Tibial artery (tissue), 4 donors: ENCODE data around the gene SETBP1.

Source experiments
- DNase-seq, 2 donors: peaks; one replicate each; pipeline ENCODE4 v3.0.0-alpha.2; 2019
- H3K27ac ChIP-seq, 2 donors: fragments of 200-600 bp; sonication (generic) in 1 of 2; 1 replicate in 1 of 2; 2 replicates in 1 of 2; pipeline ENCODE4 v1.5.1; 2018 to 2019; ENCODE audit warnings: mild to moderate bottlenecking in 1 of 2
- H3K27me3 ChIP-seq, 2 donors: fragments of 200-600 bp; sonication (generic) in 1 of 2; one replicate each; pipeline versions ENCODE4 v1.5.1 to v1.6.0; 2016 to 2019
- H3K36me3 ChIP-seq, 3 donors: fragments of 200-600 bp; sonication (generic) in 2 of 3; one replicate each; pipeline ENCODE4 v1.5.1; 2016 to 2019; ENCODE audit warnings: mild to moderate bottlenecking in 2 of 3
- H3K4me1 ChIP-seq, 4 donors: fragments of 200-600 bp; sonication (generic) in 2 of 4; 1 replicate in 3 of 4; 2 replicates in 1 of 4; pipeline ENCODE4 v1.5.1; 2016 to 2019
- H3K4me3 ChIP-seq, 2 donors: fragments of 200-600 bp; sonication (generic) in 1 of 2; 1 replicate in 1 of 2; 2 replicates in 1 of 2; pipeline ENCODE4 v1.5.1; 2018 to 2019; ENCODE audit warnings: mild to moderate bottlenecking in 2 of 2
- H3K9me3 ChIP-seq, 3 donors: fragments of 200-600 bp; sonication (generic) in 1 of 3; one replicate each; pipeline ENCODE4 v1.5.1; 2016 to 2019
- intact Hi-C: fragments of 100-400 bp; cut with DNase I; formaldehyde crosslinking; loops from one replicate; pipeline ENCODE4 v1.15.0; 2023; ENCODE audit warnings: low total_unique reads
- TF ChIP-seq, protein P1 (sequence below), 2 experiments: fragments of 200-600 bp in 1 of 2; fragments of 450-650 bp in 1 of 2; IDR thresholded peaks; one replicate each; pipeline ENCODE4 v1.5.1; 2017 to 2019; ENCODE audit warnings: antibody characterized with exemption in 2 of 2, mild to moderate bottlenecking in 1 of 2, moderate library complexity in 1 of 2

SETBP1 gene

GRCh38 chr18:44652722-44653121 lies 28.0 kb upstream of the SETBP1 start:
- no peak for DNase-seq

DNA sequence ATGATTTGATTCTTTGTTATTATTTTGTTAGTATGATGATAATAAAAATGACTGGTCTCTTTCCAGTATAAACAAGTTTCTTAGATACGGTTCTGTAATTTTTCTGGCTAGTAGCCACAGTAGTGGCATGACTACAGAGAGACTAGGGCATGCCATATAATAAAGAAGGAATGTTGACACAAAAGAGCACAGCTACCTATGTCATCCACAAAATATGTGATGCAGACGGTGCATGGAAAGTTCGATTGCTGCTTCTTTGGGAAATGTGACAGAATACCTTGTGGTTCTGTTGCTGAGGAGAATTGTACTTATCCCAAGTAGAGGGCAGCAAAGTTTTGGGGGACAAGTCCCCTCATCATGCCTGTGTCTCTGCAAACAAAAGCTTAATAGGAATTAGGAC lies 26.1 kb upstream of the SETBP1 start:
- no peaks in the 10 kb centered on the region for H3K9me3 ChIP-seq
- no peak for DNase-seq
- H3K27ac ChIP-seq = no peak overlapping the region
- no peak overlapping the region for H3K4me3 ChIP-seq
- TF ChIP-seq, protein P1, sequence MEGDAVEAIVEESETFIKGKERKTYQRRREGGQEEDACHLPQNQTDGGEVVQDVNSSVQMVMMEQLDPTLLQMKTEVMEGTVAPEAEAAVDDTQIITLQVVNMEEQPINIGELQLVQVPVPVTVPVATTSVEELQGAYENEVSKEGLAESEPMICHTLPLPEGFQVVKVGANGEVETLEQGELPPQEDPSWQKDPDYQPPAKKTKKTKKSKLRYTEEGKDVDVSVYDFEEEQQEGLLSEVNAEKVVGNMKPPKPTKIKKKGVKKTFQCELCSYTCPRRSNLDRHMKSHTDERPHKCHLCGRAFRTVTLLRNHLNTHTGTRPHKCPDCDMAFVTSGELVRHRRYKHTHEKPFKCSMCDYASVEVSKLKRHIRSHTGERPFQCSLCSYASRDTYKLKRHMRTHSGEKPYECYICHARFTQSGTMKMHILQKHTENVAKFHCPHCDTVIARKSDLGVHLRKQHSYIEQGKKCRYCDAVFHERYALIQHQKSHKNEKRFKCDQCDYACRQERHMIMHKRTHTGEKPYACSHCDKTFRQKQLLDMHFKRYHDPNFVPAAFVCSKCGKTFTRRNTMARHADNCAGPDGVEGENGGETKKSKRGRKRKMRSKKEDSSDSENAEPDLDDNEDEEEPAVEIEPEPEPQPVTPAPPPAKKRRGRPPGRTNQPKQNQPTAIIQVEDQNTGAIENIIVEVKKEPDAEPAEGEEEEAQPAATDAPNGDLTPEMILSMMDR (IDR thresholded peaks at IDR 0.05) = no peak
- peaks cover 0 to 26% (median 8%) of the 10 kb centered on the region in 4 donors for H3K4me1 ChIP-seq
- H3K27me3 ChIP-seq = no peaks in the 10 kb centered on the region
- H3K36me3 ChIP-seq = no peaks in the 10 kb centered on the region
- intact Hi-C loops = no loop called here

More at GRCh38 chr18:44652722-44653121, 28.0 kb upstream of the SETBP1 start:
- Histone ChIP-seq H3K36me3 (no peaks in the 10 kb centered on the region), H3K4me3 (no peak overlapping the region), H3K27me3 (no peaks in the 10 kb centered on the region), H3K27ac (no peak overlapping the region), H3K9me3 (no peaks in the 10 kb centered on the region), H3K4me1 (peaks cover 0 to 26% (median 8%) of the 10 kb centered on the region in 4 donors)
- TF ChIP-seq, protein P1 (IDR thresholded peaks at IDR 0.05) = no peak
- intact Hi-C loops = no loop called here

DNA sequence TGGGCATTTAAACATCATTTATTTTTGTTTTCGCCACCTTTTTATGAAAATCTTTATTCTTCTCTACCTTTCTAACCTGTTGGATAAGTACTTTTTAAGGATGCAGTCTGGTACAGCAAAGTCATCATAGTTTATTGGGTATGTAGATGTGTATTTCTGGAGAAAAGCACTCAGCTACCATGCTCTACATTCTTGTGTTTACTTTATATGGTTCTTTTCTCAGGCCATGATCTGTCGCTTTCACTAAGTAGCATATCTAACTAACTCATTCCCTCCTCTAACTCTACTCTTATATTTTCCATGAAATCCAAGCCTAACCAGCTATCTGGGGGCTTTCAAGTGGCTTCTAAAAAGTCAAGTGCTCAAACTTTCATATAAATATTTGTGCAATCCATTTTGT lies 25.3 kb upstream of the SETBP1 start:
- intact Hi-C loops = no loop called here
- no peak overlapping the region for H3K27ac ChIP-seq
- TF ChIP-seq, protein P1 (IDR thresholded peaks at IDR 0.05) = no peak
- peaks cover 0 to 26% (median 8%) of the 10 kb centered on the region in 4 donors for H3K4me1 ChIP-seq
- H3K27me3 ChIP-seq = no peaks in the 10 kb centered on the region
- no peaks in the 10 kb centered on the region for H3K9me3 ChIP-seq
- H3K36me3 ChIP-seq = no peaks in the 10 kb centered on the region
- no peak for DNase-seq
- H3K4me3 ChIP-seq = no peak overlapping the region

- TF ChIP-seq, protein P1 (IDR thresholded peaks at IDR 0.05) = no peak
- DNase-seq = no peak
- H3K4me3 ChIP-seq = no peak overlapping the region
- no peaks in the 10 kb centered on the region for H3K9me3 ChIP-seq
- intact Hi-C loops = no loop called here
- no peaks in the 10 kb centered on the region for H3K36me3 ChIP-seq
- no peaks in the 10 kb centered on the region for H3K27me3 ChIP-seq
- no peak overlapping the region for H3K27ac ChIP-seq
- peaks cover 0 to 3% (median under 1%) of the 10 kb centered on the region in 4 donors for H3K4me1 ChIP-seq
Measured at GRCh38 chr18:44659771-44660170, 20.9 kb upstream of the SETBP1 start.

- no peak overlapping the region for H3K4me3 ChIP-seq
- TF ChIP-seq, protein P1 (IDR thresholded peaks at IDR 0.05) = no peak
- no peaks in the 10 kb centered on the region for H3K9me3 ChIP-seq
- intact Hi-C loops = no loop called here
- DNase-seq = no peak
- no peak overlapping the region for H3K27ac ChIP-seq
- H3K4me1 ChIP-seq = peaks cover 0 to 9% (median 0%) of the 10 kb centered on the region in 4 donors
- no peaks in the 10 kb centered on the region for H3K27me3 ChIP-seq
- H3K36me3 ChIP-seq = no peaks in the 10 kb centered on the region
Measured at GRCh38 chr18:44668270-44668975, 12.3 kb upstream of the SETBP1 start.
